Hematopoietic multipotent progenitor cell treated with erythropoietin and hydrocortisone succinate and interleukin-3 and kit ligand, for 17 days (in vitro differentiated cells): Measurements from ENCODE around the gene CYSTM1.

Source experiments
- DNase-seq: peaks from one replicate; pipeline ENCODE4 v3.0.0-alpha.2; 2015; ENCODE audit warnings: low spot score

Gene CYSTM1

DNA sequence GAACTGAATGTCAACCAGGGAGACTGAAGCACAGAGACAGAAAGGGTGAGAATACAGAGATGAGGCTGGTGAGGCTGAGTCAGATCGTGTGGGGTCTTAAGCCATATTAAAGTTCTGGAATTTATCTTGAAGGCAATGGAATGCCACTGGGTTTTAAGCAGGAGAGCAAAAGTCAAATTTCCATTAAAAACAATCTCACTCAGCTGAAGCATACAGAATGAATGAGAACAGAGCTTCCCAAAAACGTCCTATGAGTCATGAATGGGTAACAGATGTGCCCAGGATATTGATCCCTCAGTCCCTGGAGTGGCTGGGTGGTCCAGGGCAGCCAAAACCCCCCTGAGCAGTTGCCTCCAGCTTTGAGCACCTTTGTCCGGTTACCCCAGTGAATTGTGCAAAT lies 83.0 kb downstream of the CYSTM1 start:
- no peak for DNase-seq

DNA sequence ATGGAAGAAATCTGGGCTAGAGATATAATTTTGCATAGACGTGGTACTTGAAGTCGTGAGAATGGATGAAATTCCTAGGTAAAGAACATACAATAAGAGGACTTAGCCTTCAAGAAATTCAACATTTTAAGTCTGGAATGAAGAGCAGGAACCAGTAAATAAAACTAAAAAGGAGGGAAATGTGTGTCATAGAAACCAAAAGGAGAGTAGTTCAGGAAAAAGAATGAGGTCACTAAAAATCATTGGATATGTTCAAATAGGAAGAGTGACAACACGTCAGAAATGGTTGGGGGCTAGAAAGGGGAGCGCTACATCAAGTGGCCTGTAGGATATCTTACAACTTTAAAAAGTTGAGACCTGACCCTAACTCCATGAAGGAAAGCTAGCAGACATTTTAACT lies 83.9 kb downstream of the CYSTM1 start:
- DNase-seq = no peak

DNA sequence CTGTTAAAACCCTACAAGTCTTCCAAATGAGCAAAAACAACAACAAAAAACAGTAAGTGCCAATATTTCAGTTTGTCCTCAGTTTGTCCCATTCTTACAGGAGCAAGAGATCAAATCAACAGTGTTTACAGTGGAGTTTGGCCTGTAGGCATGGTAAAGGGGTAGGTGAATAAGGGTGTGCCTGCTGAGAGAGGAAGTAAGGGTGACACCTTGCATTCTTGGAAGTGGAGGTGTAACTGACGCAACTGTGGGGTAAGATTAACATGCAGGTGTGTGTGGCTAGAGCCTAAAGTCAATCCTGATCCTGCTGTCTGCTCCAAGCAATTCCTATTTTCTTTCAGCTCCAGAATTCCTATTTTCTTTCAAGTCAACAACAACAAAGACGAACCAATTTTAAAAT lies 84.5 kb downstream of the CYSTM1 start:
- DNase-seq = no peak

DNA sequence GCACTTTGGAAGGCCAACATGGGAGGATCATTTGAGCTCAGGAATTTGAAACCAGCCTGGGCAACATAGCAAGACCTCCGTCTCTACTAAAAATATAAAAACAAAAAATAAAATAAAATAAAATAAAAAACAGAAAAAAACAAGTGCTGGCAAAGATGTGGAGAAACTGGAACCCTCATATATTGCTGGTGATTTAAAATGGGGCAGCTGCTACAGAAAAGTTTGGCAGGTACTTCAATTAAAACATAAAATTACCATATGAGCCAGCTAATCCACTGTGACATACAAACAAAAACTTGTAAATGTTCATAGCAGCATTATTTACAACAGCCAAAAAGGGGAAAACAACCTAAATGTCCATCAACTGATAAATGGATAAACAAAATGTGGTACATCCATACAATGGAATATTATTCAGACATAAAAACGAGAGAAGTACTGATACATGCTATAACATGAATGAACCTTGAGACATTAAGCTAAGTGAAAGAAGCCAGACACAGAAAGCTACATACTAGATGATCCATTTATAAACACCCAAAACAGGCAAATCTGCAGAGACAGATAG lies 85.2 kb downstream of the CYSTM1 start:
- DNase-seq = no peak

DNA sequence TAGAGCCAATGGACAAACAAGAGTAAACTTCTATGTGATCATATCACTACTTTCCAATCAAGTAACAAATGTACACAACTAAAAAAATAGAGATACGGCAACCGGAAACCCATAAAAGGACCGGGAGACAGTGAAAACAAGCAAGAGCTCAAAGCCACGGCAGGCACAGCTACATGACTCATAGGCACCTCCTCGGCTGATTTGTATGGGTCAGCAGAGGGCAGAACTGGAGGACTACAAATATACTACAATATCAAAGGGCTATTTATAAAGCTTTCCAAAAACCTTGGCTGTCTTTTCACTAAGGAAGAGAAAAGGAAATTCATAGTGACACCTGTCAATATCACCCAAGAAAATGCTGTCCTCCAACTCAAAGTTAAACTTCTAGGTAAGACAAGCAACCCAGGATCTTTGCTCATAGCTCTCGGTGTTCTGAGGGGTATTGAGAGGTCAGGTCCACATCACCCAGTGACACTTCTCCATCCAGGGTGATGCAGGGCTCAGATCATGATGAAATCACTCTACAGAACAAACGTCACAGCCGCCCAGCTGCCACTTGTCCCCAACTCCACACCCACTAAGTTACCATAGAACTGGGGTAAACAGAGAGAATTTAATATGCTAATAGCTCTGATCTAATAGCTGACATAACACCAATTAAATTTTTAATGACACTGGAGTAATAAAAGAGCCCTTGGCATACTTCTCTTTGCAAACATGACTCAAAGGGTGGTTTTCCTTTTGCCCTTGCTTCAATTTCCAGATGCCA lies 86.6 kb downstream of the CYSTM1 start:
- DNase-seq = peak; percentile 34

DNA sequence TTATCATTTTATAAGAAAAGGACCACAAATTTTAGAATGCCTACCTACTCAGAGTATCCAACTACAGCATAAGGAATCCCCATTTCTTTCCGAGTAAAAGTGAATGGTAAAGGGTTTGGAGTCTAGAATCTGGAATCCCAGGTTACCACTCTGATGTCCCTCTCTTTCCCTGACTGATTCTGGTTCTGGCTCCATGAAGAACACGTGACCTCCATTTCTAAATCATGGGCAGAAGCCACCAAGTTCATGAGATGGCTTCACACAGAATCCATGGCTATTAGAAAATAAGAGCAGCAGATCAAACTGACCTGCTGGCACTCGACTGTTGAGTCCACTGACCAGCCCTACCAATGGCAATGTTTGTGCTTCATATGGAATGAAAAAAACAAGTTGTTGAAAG lies 87.2 kb downstream of the CYSTM1 start:
- no peak for DNase-seq

DNA sequence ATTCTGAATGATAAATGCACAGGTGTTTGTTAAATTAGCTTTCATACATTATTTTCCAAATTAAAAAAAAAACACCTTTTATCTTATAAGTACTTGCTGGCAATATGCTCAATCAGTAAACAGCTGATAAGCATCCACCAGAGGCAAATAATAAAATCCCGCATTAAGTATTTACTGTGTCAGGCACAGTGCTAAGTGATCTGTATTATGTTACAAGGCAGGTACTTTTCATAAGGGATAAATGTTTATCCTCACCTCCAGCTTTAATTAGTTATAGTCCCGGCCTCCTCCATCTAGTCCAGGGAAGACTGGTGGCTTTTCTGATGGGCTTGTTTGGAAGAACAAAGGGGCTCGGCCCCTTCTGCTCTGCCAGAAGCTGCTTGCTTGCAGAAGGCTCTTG lies 87.9 kb downstream of the CYSTM1 start:
- DNase-seq = no peak

DNA sequence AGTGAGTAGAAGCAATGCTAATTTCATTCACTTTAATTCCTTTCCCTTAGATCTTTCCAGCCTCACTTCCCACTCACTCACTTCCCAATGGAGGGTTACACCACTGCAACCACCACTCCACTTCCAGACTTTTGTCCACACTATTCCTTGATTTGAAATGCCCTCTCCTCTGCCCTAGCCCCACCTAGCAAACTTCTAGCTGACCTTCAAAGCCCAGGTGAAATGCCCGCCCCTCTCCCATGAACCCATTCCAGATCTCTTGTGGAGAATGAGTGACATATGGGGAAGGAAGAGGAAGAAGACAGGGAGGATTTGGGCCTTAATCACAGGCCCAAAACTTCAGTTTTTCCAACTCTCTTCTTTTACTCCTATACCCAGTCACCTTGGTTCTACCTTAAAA lies 90.9 kb downstream of the CYSTM1 start:
- DNase-seq = no peak

DNA sequence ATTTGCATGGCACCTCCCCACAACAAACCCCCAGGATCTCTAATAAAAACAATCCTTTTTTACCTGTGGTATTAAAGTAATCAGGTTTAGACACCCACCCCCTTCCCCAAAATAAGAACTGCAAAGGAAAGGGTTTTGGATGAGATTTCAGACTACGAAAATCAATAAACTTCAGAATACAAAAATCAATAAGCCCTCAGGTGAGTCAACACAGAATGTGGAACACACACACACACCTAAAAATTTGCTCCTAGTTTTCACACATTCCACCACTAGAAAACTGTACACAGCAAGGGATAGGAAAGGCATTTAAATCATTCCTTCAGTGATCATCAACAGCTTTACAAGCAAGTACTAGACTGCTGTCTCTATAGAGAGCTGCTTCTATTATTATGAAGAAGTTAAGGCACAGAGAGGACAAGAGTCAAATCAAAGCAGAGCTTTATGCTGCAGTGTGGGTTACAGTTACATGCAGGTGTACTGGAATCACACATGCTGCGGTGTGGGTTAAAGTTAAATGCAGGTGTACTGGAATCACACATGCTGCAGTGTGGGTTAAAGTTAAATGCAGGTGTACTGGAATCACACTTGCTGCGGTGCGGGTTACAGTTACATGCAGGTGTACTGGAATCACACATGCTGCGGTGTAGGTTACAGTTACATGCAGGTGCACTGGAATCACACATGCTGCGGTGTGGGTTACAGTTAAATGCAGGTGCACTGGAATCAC lies 91.6 kb downstream of the CYSTM1 start:
- no peak for DNase-seq

DNA sequence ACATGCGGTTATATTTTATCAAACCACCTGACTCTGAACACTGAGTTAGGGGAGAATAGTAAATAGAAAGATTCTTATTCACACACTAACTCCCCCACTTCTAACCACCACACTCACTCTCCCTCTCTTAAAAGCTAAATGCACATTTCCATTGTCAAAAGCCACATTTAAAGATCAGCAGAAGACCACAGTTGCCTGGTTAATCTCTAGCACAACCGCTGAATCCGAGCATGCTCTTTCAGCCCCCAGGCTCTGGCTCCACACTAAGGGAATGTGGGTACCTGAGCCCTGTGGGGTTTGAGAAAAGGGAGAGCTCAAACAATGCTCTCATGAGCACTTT lies 92.2 kb downstream of the CYSTM1 start:
- DNase-seq = no peak

DNA sequence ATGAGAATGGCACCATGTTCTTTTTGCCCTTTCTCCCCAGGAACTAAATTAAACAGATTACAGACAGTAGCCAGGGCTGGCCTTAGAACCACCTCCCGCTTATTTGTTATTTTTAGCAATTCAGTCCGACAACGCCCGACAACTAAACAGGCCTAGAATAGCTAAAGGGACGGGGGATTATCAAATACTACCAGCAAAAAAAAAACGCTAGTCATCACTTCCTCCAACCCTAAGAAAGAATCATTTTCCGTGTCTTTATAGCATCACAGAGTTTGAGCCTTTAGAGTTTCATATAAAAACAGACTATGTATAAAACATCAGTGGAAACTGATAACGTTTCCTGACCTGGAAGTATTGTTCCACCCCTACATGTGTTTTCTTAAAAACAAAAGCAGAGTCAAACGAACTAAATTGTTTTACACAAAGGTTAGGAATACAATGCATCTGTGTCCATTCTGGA lies 92.6 kb downstream of the CYSTM1 start:
- no peak for DNase-seq

DNA sequence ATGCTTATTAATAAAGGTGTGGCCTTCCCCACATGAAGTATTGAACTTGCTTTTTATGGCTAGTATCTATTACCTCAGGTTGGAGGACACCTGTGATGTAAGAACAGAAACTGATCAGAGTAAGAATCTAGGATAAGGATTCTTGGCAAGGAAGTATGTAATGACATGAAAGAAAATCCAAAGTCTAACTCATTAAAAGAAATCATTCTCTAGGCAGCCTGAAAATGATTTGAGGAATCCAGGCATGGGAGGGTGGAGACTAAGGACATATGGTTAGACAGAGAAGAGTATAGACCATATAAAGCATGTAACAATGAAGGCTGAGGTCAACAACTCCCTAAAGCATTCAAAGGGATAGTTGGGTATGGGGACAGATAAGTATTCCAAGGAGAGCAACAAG lies 95.0 kb downstream of the CYSTM1 start:
- no peak for DNase-seq

DNA sequence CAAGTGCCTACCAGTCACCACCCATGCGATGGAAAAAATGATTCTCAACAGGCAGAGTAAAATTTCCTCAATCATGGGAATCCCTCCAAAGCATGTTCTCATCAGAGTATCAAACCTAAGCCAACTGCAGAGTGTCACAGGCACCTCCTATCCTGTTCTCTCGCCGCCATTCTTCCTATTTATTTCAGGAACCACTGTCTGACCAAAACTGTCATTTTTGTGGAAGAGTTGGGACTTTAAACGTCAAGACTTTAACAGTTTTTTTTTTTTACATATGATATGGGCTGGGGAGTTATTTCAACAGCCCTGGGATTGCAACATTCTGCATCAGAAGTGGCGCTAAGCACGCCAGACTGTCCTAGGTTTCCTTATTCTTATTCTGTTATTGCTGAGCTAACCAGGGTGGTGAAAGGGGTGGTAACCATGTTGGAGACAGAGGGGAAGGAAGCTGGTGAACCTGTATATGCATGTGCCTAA lies 98.5 kb downstream of the CYSTM1 start:
- no peak for DNase-seq

DNA sequence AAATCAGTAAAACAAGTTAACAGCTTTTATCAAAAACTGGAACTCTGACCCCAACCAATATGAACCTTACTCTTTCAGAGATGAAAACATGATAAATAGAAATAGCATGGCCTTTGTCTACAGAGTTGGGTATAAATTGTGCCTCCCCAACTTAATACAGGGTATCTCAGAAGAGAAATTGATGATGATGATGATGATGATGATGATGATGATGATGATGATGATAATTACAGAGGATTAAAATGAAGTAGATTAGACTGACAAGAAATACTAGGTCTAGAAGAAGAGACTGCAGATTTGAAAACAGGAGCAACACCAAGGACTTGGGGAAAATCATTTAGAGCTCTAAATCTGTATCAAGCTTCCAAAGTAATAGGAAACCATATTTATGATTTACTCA lies 100.8 kb downstream of the CYSTM1 start:
- no peak for DNase-seq

DNA sequence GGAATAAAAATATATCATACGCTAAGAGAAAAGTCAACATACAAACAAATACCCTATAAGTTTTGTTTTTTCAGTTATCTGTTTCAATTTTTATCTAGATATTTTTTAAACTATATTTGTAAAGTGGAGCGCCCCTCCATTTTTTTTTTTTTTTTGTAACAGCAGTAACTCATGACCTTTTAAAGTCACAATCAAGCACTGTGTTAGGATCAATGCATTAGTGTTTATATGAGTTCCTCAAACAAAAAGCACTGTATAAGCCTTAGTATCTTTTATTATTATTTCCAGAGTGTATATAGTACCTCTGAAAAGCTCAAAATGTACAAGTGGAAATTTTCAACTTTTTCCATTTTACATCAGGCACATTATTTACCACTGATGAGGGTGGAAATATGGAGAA lies 107.3 kb downstream of the CYSTM1 start:
- DNase-seq = no peak

DNA sequence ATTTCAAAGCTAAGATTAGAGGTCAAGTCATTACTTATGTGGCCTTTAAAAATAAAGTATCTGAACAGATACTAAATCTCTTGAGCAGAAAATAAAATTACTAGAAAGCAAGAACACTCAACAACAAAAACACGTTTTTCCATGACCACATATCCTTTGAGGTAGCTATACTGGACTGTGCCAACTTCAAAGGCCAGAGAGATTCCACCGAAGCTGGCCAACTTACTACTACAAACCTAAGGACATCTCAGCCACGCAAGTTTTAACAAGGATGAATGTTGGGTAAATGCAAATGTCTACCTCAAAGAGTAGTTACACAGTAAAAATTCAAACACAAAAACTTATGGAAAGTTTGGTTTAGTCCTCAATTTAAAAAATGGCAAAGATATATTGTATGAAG lies 109.0 kb downstream of the CYSTM1 start:
- DNase-seq = no peak

DNA sequence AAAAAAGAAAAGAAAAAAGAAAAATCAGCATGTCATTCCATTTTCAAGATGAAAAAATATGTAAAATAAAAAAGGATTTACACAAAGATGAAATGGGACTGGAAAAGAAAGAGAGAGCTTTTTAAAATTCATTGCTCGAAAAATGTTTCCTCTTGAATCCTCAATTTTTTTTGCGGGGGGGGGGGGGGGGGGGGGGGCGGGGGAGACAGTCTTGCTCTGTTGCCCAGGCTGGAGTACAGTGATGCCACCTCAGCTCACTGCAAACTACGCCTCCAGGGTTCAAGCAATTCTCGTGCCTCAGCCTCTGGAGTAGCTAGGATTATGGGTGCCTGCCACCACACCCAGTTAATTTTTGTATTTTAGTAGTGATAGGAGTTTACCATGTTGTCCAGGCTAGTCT lies 111.4 kb downstream of the CYSTM1 start:
- DNase-seq = no peak

DNA sequence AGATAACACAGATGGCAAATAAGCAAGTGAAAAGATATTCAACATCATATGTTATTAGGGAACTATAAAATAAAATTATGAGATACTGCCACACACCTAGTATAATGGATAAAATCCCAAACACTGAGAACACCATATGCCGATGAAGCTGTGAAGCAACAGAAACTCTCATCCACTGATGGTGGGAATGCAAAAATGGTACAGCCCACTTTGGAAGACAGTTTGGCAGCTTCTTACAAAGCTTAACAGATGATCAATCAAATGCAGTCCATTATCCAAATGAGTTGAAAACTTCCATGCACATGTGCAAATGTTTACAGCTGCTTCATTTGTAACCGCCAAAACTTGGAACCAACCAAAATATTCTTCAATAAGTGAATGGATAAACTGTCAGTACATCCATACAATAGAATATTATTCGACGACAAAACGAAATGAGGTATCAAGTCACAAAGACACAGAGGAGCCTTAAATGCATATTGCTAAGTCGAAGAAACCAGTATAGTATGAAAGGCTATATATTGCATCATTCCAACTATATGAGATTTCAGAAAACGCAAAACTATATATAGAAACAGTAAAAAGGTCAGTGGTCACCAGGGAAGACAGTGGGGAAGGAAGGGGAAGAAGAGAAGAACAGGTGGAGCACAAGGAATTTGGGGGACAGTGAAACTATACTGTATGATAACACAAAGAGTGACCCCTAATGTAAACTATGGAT lies 113.0 kb downstream of the CYSTM1 start:
- DNase-seq = no peak

DNA sequence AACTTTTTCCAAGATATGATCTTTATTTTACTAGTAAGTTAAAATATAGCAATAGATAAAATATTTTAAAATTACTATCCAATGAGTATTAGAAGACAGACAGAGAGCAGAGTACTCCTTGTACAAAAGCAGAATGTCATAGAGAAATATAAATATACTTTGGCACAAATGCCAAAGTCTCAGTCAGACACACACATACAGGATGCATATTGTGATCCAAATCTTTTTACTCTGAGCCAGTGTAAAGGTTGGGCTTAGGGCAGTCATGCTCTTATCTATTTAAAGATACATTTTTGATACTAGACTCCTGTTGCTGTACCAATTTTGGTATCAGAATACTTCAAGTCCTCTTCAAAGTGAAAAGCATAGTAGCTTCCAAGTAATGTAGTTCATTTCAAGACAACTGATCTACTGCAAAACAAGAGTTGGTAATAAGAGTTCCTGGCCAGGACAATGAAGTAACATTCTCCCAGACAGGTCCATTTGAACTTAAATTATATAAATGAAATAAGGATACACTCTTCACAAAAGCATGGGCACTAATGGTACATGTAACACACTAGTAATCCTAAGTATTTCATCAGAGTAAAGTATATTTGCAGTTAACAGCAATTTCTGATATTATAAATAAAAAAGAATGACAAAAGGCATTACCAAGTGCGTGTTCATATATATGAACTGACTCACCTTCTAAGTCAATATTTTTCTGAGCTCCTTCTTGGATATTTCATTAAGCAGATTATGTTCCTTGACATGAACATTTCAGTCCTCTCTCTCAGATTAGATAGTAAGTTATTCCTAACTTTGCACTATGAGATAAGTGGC lies 117.4 kb downstream of the CYSTM1 start:
- DNase-seq = no peak
